ENCODE data around the gene ANKRD42.
"Not testable (repeated sequence)": the region's sequence is repeated elsewhere in the genome, so short reads cannot be mapped to it uniquely, and the experiment has no call there.

Gene ANKRD42

GRCh38 chr11:83174008-83174407 lies 19.5 kb upstream of the ANKRD42 start:
- DNase-seq: no peak

GRCh38 chr11:83175815-83176214 lies 17.7 kb upstream of the ANKRD42 start:
- DNase-seq: no peak

- DNase-seq: peak; percentile 32
These were observed 11.7 kb upstream of the ANKRD42 start for GRCh38 chr11:83181815-83182214.

- no peak for DNase-seq
These were observed 7.7 kb upstream of the ANKRD42 start for GRCh38 chr11:83185767-83186166.

- DNase-seq: no peak
These were observed 6.0 kb upstream of the ANKRD42 start for GRCh38 chr11:83187465-83187864.

- DNase-seq: no peak
These were observed 2.0 kb upstream of the ANKRD42 start for GRCh38 chr11:83191491-83191890.

GRCh38 chr11:83191986-83192385 lies 1.5 kb upstream of the ANKRD42 start:
- no peak for DNase-seq

- no peak for DNase-seq
These were observed 786 bp upstream of the ANKRD42 start for GRCh38 chr11:83192606-83193245.

GRCh38 chr11:83194281-83195142 lies 1.0 kb downstream of the ANKRD42 start:
- peak; percentile 45 for DNase-seq

- no peak for DNase-seq
These were observed 1.6 kb downstream of the ANKRD42 start for GRCh38 chr11:83195143-83195466.

- DNase-seq: no peak
These were observed 2.1 kb downstream of the ANKRD42 start for GRCh38 chr11:83195649-83196048.

GRCh38 chr11:83200035-83200434 lies 6.5 kb downstream of the ANKRD42 start:
- DNase-seq: no peak

- no peak for DNase-seq
These were observed 12.2 kb downstream of the ANKRD42 start for GRCh38 chr11:83205608-83206185.

GRCh38 chr11:83206221-83206620 lies 12.7 kb downstream of the ANKRD42 start:
- no peak for DNase-seq

GRCh38 chr11:83206771-83207382 lies 13.4 kb downstream of the ANKRD42 start:
- DNase-seq: not testable (repeated sequence)

GRCh38 chr11:83219095-83219494 lies 25.6 kb downstream of the ANKRD42 start:
- DNase-seq: no peak

GRCh38 chr11:83220260-83220659 lies 26.7 kb downstream of the ANKRD42 start:
- DNase-seq: peak; percentile 27

- DNase-seq: no peak
These were observed 28.2 kb downstream of the ANKRD42 start for GRCh38 chr11:83221694-83222093.

- DNase-seq: no peak
These were observed 29.0 kb downstream of the ANKRD42 start for GRCh38 chr11:83222499-83222898.

- no peak for DNase-seq
These were observed 29.9 kb downstream of the ANKRD42 start for GRCh38 chr11:83223457-83223856.

GRCh38 chr11:83235825-83236224 lies 42.3 kb downstream of the ANKRD42 start:
- DNase-seq: no peak

GRCh38 chr11:83238111-83238510 lies 44.6 kb downstream of the ANKRD42 start:
- no peak for DNase-seq

GRCh38 chr11:83241291-83241946 lies 47.9 kb downstream of the ANKRD42 start:
- no peak for DNase-seq
